ENCODE results near the gene SPTAN1.

DNA sequence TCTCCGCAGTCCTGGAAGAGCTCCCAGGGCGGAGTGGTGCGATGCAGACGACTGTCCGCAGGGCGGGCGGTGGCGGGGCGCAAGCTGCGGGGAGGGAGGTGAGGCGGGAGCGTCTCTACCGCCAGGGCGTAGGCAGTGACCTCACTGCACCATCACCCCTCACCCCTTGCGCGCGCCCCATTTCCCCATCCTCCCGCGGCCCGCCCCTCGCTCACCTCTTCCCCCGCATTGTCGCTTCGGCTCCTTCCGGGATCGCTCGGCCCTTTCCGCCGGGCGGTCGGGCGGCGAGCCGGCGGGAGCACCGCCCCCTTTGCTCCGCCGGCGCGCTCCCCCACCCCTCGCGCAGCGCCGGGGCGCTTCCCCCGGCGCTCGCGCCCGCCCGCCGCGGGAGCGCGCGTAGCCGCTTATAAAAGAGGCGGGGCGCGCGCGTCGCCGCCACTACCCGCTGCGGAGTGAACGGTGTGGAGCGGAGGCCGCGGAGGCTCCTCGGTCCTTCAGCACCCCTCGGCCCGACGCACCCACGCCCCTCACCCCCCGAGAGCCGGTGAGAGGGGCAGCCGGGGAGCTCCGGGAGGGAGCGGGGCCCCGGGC, at the start of gene SPTAN1:
- TF ChIP-seq, protein P1, sequence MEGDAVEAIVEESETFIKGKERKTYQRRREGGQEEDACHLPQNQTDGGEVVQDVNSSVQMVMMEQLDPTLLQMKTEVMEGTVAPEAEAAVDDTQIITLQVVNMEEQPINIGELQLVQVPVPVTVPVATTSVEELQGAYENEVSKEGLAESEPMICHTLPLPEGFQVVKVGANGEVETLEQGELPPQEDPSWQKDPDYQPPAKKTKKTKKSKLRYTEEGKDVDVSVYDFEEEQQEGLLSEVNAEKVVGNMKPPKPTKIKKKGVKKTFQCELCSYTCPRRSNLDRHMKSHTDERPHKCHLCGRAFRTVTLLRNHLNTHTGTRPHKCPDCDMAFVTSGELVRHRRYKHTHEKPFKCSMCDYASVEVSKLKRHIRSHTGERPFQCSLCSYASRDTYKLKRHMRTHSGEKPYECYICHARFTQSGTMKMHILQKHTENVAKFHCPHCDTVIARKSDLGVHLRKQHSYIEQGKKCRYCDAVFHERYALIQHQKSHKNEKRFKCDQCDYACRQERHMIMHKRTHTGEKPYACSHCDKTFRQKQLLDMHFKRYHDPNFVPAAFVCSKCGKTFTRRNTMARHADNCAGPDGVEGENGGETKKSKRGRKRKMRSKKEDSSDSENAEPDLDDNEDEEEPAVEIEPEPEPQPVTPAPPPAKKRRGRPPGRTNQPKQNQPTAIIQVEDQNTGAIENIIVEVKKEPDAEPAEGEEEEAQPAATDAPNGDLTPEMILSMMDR (IDR thresholded peaks at IDR 0.05): peak in 1 of 3 experiments; percentile 2
- peak; percentile 52 for TF ChIP-seq POLR2A (IDR thresholded peaks at IDR 0.05)

All from testis (tissue), 2 donors.